ENCODE measurements around the gene KIF4A. TPM values are rescaled to one million over a fixed set of nuclear protein-coding genes. Genes with fewer than 3 reads are reported as not detected.
"Not testable (repeated sequence)": the region's sequence is repeated elsewhere in the genome, so short reads cannot be mapped to it uniquely, and the experiment has no call there.

The KIF4A gene
- total and polyA plus RNA-seq, 4 donors: 6.3 to 9.6 (median 9.1) TPM

DNA sequence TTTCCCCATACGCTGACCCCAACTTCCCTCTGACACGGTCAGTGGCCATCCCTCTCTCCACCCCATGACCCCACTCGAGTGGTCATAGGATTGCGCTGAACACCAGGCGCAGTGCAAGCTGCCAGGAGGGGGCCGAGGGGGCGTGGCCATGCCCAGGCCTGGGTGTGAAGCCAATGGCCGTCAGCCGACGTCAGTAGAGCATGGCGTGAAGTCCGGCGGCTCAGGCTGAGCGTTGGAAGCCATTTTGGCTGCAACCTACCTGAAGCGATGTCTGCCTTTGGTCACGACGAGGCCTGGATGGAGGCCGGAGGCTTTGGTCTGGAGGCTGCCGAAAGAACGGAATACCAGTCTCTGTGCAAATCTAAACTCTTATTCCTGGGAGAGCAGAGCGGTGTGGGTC lies 8.0 kb upstream of the KIF4A start, which contains the start of gene RAB41:
Gene RAB41, plus strand, starts transcription at position 222 of the 400 bp plus-strand sequence. Its CDS starts 46 bp downstream, at position 268.
- no peaks in the 10 kb centered on the region for H3K4me1 ChIP-seq (ENCODE audit: control insufficient read depth, insufficient read depth, low read length)
- 85% methylated on average over 21 of the region's 21 CpGs for WGBS (ENCODE audit: insufficient coverage)
- no peak within 1 kb of the TSS for H3K4me3 ChIP-seq (ENCODE audit: low read depth, low read length)
- no peaks in the 10 kb centered on the region for H3K9me3 ChIP-seq (ENCODE audit: control insufficient read depth, insufficient read depth, low read length)
- no peak within 1 kb of the TSS for H3K27ac ChIP-seq (ENCODE audit: low read depth, low read length)
- H3K27me3 ChIP-seq (ENCODE audit: control insufficient read depth, insufficient read depth, low read length): no peaks in the 10 kb centered on the region
- H3K36me3 ChIP-seq (ENCODE audit: control insufficient read depth, insufficient read depth, low read length): peaks cover 4% of the 10 kb centered on the region
- DNase-seq (ENCODE audit: low read depth in 4 of 6, low spot score in 6 of 6): no peak

- Histone ChIP-seq H3K36me3 (ENCODE audit: control insufficient read depth, insufficient read depth, low read length) (no peaks in the 10 kb centered on the region), H3K27me3 (ENCODE audit: control insufficient read depth, insufficient read depth, low read length) (no peaks in the 10 kb centered on the region), H3K9me3 (ENCODE audit: control insufficient read depth, insufficient read depth, low read length) (no peaks in the 10 kb centered on the region), H3K4me1 (ENCODE audit: control insufficient read depth, insufficient read depth, low read length) (peaks cover 5% of the 10 kb centered on the region), H3K27ac (ENCODE audit: low read depth, low read length) (no peak overlapping the region), H3K4me3 (ENCODE audit: low read depth, low read length) (peak overlapping the region; percentile 61)
- DNase-seq (ENCODE audit: low read depth in 4 of 6, low spot score in 6 of 6): no peak
- 80% methylated on average over 5 of the region's 11 CpGs for WGBS (ENCODE audit: insufficient coverage)
Observed at GRCh38 chrX:70289168-70289792, 624 bp upstream of the KIF4A start.

GRCh38 chrX:70292788-70293187 lies 2.9 kb downstream of the KIF4A start:
- no peaks in the 10 kb centered on the region for H3K27me3 ChIP-seq (ENCODE audit: control insufficient read depth, insufficient read depth, low read length)
- WGBS (ENCODE audit: insufficient coverage): no CpG with 5 or more reads among the region's 1 CpG
- H3K4me3 ChIP-seq (ENCODE audit: low read depth, low read length): no peak overlapping the region
- no peak overlapping the region for H3K27ac ChIP-seq (ENCODE audit: low read depth, low read length)
- peaks cover 5% of the 10 kb centered on the region for H3K4me1 ChIP-seq (ENCODE audit: control insufficient read depth, insufficient read depth, low read length)
- DNase-seq (ENCODE audit: low read depth in 4 of 6, low spot score in 6 of 6): no peak
- no peaks in the 10 kb centered on the region for H3K9me3 ChIP-seq (ENCODE audit: control insufficient read depth, insufficient read depth, low read length)
- H3K36me3 ChIP-seq (ENCODE audit: control insufficient read depth, insufficient read depth, low read length): no peaks in the 10 kb centered on the region

GRCh38 chrX:70293621-70294020 lies 3.7 kb downstream of the KIF4A start:
- Histone ChIP-seq H3K9me3 (ENCODE audit: control insufficient read depth, insufficient read depth, low read length) (no peaks in the 10 kb centered on the region), H3K27ac (ENCODE audit: low read depth, low read length) (no peak overlapping the region), H3K4me3 (ENCODE audit: low read depth, low read length) (no peak overlapping the region), H3K4me1 (ENCODE audit: control insufficient read depth, insufficient read depth, low read length) (peaks cover 5% of the 10 kb centered on the region), H3K27me3 (ENCODE audit: control insufficient read depth, insufficient read depth, low read length) (no peaks in the 10 kb centered on the region), H3K36me3 (ENCODE audit: control insufficient read depth, insufficient read depth, low read length) (no peaks in the 10 kb centered on the region)
- DNase-seq (ENCODE audit: low read depth in 4 of 6, low spot score in 6 of 6): no peak
- WGBS (ENCODE audit: insufficient coverage): 67% methylated on average over 1 of the region's 5 CpGs

DNA sequence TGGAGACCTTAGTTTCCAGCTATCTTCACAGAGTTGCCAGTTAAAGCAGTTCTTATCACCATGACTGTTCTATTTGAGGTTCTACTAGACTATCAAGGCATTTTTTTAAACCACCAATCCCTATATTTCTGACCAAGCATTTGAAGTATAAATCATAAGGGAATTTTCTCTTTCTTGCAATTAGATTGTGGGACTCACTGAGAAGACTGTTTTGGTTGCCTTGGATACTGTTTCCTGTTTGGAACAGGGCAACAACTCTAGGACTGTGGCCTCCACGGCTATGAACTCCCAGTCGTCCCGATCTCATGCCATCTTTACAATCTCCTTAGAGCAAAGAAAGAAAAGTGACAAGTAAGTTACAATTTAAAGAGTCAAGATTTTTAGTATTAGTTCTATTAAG lies 11.8 kb downstream of the KIF4A start:
- WGBS (ENCODE audit: insufficient coverage): no CpG with 5 or more reads among the region's 3 CpGs

DNA sequence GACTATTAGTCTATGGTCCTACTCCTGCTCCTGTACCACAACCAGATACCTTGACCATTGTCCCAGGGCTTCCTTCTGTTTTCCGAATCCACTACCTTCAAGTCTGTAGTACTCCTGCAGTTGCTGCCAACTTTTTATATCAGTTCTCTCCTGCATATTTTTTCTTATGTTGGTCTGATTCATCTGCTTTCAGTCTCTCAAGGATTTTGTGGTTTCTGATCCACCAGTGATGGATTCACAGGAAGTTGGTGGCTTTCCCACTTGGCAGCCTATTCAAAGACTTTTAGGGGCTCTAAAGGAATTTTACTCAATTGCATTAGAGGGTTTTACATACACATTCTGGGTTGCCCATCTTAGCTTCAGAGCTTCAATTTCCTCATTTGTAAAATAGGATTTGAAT lies 23.6 kb downstream of the KIF4A start:
- H3K9me3 ChIP-seq (ENCODE audit: control insufficient read depth, insufficient read depth, low read length): peaks cover 2% of the 10 kb centered on the region
- no peaks in the 10 kb centered on the region for H3K27me3 ChIP-seq (ENCODE audit: control insufficient read depth, insufficient read depth, low read length)
- H3K4me1 ChIP-seq (ENCODE audit: control insufficient read depth, insufficient read depth, low read length): no peaks in the 10 kb centered on the region
- no peak for DNase-seq (ENCODE audit: low read depth in 4 of 6, low spot score in 6 of 6)
- WGBS (ENCODE audit: insufficient coverage): 86% methylated on average over 1 of the region's 1 CpG
- H3K36me3 ChIP-seq (ENCODE audit: control insufficient read depth, insufficient read depth, low read length): no peaks in the 10 kb centered on the region
- no peak overlapping the region for H3K4me3 ChIP-seq (ENCODE audit: low read depth, low read length)
- no peak overlapping the region for H3K27ac ChIP-seq (ENCODE audit: low read depth, low read length)

More for the DNA sequence above, 11.8 kb downstream of the KIF4A start:
- Histone ChIP-seq H3K9me3 (ENCODE audit: control insufficient read depth, insufficient read depth, low read length) (no peaks in the 10 kb centered on the region), H3K27ac (ENCODE audit: low read depth, low read length) (no peak overlapping the region), H3K36me3 (ENCODE audit: control insufficient read depth, insufficient read depth, low read length) (no peaks in the 10 kb centered on the region), H3K4me1 (ENCODE audit: control insufficient read depth, insufficient read depth, low read length) (no peaks in the 10 kb centered on the region), H3K4me3 (ENCODE audit: low read depth, low read length) (no peak overlapping the region), H3K27me3 (ENCODE audit: control insufficient read depth, insufficient read depth, low read length) (no peaks in the 10 kb centered on the region)
- no peak for DNase-seq (ENCODE audit: low read depth in 4 of 6, low spot score in 6 of 6)

DNA sequence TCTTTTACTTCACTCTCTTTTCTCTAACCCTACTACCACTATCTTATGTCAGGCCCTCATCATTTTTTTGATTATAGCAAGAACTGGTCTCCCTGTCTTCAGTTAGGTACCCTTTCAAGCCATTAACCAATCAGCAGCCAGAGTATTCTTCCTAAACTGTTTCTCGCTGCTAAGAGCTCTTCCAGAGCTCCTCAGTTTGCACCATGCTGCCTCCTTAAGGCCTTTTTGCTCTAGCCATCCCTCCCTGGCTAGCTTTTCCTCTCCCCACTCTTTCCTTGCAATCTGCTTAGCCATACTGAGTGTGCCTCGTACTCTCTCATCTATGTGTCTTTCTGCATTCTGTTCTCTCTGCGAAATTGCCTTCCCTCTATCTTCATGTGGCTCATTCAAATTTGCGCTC lies 32.9 kb downstream of the KIF4A start:
- Histone ChIP-seq H3K27me3 (ENCODE audit: control insufficient read depth, insufficient read depth, low read length) (no peaks in the 10 kb centered on the region), H3K27ac (ENCODE audit: low read depth, low read length) (no peak overlapping the region), H3K9me3 (ENCODE audit: control insufficient read depth, insufficient read depth, low read length) (no peaks in the 10 kb centered on the region), H3K4me1 (ENCODE audit: control insufficient read depth, insufficient read depth, low read length) (no peaks in the 10 kb centered on the region), H3K36me3 (ENCODE audit: control insufficient read depth, insufficient read depth, low read length) (no peaks in the 10 kb centered on the region), H3K4me3 (ENCODE audit: low read depth, low read length) (no peak overlapping the region)
- no peak for DNase-seq (ENCODE audit: low read depth in 4 of 6, low spot score in 6 of 6)
- 77% methylated on average over 4 of the region's 4 CpGs for WGBS (ENCODE audit: insufficient coverage)

GRCh38 chrX:70323628-70324027 lies 33.7 kb downstream of the KIF4A start:
- H3K4me1 ChIP-seq (ENCODE audit: control insufficient read depth, insufficient read depth, low read length); H3K36me3 ChIP-seq (ENCODE audit: control insufficient read depth, insufficient read depth, low read length); DNase-seq (ENCODE audit: low read depth in 4 of 6, low spot score in 6 of 6); H3K27me3 ChIP-seq (ENCODE audit: control insufficient read depth, insufficient read depth, low read length); H3K4me3 ChIP-seq (ENCODE audit: low read depth, low read length); H3K9me3 ChIP-seq (ENCODE audit: control insufficient read depth, insufficient read depth, low read length); H3K27ac ChIP-seq (ENCODE audit: low read depth, low read length): not testable (repeated sequence)
- 100% methylated on average over 1 of the region's 6 CpGs for WGBS (ENCODE audit: insufficient coverage)

GRCh38 chrX:70324326-70324725 lies 34.4 kb downstream of the KIF4A start:
- no peak overlapping the region for H3K27ac ChIP-seq (ENCODE audit: low read depth, low read length)
- no peaks in the 10 kb centered on the region for H3K9me3 ChIP-seq (ENCODE audit: control insufficient read depth, insufficient read depth, low read length)
- H3K27me3 ChIP-seq (ENCODE audit: control insufficient read depth, insufficient read depth, low read length): no peaks in the 10 kb centered on the region
- H3K36me3 ChIP-seq (ENCODE audit: control insufficient read depth, insufficient read depth, low read length): no peaks in the 10 kb centered on the region
- no CpG with 5 or more reads among the region's 2 CpGs for WGBS (ENCODE audit: insufficient coverage)
- H3K4me3 ChIP-seq (ENCODE audit: low read depth, low read length): no peak overlapping the region
- no peaks in the 10 kb centered on the region for H3K4me1 ChIP-seq (ENCODE audit: control insufficient read depth, insufficient read depth, low read length)
- DNase-seq (ENCODE audit: low read depth in 4 of 6, low spot score in 6 of 6): no peak

- no CpG with 5 or more reads among the region's 1 CpG for WGBS (ENCODE audit: insufficient coverage)
- DNase-seq (ENCODE audit: low read depth in 4 of 6, low spot score in 6 of 6): no peak
- Histone ChIP-seq H3K36me3 (ENCODE audit: control insufficient read depth, insufficient read depth, low read length) (no peaks in the 10 kb centered on the region), H3K27me3 (ENCODE audit: control insufficient read depth, insufficient read depth, low read length) (no peaks in the 10 kb centered on the region), H3K4me1 (ENCODE audit: control insufficient read depth, insufficient read depth, low read length) (no peaks in the 10 kb centered on the region), H3K27ac (ENCODE audit: low read depth, low read length) (no peak overlapping the region), H3K4me3 (ENCODE audit: low read depth, low read length) (no peak overlapping the region), H3K9me3 (ENCODE audit: control insufficient read depth, insufficient read depth, low read length) (no peaks in the 10 kb centered on the region)
Observed at GRCh38 chrX:70331161-70331560, 41.3 kb downstream of the KIF4A start.
